NCI-H69 (cell line): ENCODE measurements around the gene TWF2.

ENCODE experiments used
- DNase-seq: peaks from one replicate; lab custom pipeline; 2025; lab: John Stamatoyannopoulos, UW

TWF2 gene

DNA sequence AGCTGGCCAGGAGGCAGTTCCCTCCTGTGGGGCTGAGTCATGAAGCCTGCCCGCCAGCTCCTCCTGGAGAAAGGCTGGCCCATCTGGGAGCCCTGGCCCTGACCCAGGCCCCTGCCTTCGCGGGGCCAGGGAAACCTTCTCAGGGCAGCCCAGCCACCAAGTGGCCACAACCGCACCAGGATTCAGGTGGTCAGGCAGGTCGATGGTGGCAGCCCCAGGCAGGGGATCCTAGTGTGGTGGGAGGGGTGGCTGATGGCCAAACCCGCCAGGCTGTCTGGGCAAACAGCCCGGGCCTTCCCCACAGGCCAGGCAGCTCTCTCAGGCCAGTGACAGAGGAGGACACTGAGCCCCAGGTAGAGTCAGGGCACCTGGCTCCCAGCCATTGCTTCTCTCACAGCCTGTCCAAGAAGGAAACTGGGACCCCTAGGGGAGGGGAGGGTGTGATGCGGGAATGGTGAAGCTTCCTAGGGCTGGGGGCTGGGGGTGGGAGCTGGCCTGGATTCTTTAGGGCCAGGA lies 1.2 kb downstream of the TWF2 start:
- peak; percentile 51 for DNase-seq

DNA sequence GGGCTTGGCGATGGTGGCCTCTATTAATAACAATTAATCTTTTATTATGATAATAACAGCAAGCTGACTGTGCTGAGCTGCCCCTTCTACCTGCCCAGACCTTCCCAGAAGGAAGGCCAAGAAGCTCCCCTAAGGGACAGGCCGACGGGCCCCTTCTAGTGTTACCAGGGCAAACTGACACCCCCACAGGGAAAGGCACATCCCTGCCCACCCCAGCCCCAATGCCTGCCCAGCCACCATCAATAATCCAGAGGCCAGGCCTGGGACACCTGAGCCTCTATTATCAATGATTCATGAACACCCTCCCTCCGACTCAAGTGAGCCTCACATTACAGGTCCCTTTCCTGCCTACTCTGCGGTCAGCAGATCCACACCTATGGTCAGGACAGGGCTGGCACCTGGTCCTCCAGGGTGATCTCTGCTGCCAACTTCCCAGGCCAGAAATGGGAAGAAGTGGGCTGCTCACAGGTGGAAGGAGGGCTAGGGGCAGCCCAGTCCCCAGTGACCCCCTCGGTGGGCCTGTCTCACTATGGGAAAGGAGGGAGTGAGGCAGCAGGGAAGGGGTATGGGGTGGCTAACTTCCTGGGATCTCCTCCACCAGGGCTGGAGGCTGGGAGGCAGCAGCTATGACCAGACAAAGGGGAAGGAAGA lies 1.8 kb downstream of the TWF2 start:
- no peak for DNase-seq

DNA sequence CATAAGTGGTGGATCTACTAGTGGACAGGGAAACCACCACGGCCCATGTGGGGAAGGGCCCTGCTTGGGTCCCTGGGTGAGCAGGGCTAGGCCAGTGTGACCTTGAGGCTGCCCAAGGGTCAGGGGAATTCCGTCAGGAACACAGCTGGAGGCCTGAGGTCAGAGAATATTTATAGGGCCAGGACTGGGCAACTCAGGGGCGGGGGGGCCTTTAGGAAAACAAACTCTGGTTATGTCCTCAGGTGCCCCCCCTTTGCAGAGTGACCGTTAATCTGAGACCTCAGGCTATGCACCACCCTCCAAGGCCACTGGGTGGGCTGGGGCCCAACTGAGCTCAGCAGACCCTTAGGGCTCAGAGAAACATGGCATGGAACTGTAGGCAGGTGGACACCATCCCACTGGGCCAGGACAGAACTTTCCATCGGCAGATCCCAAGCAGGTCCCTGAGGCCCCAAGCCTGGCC lies 2.5 kb downstream of the TWF2 start:
- DNase-seq: no peak

DNA sequence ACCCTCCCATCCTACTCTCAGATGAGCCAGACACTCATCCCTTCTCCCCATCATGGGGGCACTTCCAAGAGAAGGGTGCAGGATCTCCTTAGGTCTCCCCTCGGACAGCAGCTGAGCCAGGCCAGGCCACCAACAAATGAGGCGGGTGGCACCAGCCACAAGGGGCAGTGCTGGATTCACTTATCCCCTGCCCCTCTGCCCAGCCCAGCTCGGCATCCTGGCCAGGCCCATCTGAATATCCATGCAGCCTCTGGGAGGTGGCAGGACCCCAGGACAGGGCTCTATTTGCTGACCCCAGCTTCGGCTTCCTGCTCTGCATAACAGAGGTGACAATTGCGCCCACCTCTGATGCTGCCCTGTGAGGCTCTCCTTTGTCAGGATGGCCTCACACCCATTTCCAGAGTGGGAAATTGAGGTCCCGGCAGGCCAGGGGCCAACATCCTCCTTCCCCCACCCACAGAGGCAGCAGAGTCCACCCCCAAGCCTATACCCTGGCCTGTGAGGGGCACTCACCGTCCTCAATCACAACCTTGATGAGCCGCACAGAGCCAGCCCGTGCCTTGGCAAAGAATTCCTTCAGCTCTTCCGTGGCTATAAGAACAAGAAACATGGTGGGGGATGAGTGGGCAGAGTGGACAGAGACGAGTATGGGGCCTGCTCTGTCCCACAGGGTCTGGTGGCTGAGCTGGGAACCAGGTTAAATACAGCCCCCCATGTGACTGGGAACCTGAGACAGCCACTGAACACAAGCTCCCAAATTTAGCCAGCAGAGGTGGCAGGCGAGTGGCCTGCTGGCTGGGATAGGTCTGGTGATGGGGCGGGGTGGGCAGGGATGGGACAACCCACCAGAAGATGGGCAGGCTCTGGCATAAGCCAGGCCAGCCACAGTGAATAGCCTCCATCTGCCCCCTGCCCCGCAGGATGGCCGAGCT lies 4.2 kb downstream of the TWF2 start:
- DNase-seq: no peak

DNA sequence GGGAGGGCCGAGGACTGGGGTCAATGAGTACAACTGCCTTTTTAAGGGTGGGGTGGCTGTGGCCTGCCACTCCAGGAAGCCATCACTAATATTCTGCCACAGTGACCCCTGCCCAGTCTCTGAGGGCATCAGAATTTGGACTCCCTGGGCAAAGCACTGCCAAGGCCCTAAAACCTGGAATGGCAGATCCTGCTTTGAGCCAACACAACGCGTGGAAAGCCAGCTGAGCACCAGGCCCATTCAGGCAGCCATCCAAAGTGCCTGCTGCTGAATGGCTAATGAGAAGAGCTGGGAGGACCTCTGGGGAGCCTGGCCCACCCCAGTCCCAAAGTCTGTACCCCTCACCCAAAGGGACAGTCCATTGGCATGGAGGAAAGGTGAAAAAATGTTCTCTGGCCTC lies 5.0 kb downstream of the TWF2 start:
- DNase-seq: no peak

DNA sequence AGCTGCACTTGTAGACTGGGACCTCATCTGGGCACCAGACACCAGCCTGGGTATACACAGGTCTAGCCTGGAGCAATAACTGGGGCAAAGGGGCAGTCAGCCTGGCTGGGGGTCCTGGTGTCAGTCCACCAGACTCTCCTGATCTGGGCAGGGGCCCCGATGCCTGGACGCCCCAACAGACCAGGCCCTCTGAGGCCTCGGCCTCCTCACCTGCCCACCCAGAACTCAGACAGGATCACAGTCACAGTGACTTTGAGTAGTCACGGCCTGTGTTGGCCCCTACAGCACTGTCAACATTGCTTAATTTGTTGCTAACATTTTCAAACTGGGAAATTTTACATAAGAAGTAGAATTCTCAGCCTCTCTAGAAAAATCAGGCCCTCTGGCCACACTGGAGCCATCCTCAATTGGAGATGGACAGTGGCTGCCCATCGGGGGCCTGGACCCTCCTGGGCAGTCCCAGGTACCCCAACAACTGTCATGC lies 5.8 kb downstream of the TWF2 start:
- DNase-seq: no peak

DNA sequence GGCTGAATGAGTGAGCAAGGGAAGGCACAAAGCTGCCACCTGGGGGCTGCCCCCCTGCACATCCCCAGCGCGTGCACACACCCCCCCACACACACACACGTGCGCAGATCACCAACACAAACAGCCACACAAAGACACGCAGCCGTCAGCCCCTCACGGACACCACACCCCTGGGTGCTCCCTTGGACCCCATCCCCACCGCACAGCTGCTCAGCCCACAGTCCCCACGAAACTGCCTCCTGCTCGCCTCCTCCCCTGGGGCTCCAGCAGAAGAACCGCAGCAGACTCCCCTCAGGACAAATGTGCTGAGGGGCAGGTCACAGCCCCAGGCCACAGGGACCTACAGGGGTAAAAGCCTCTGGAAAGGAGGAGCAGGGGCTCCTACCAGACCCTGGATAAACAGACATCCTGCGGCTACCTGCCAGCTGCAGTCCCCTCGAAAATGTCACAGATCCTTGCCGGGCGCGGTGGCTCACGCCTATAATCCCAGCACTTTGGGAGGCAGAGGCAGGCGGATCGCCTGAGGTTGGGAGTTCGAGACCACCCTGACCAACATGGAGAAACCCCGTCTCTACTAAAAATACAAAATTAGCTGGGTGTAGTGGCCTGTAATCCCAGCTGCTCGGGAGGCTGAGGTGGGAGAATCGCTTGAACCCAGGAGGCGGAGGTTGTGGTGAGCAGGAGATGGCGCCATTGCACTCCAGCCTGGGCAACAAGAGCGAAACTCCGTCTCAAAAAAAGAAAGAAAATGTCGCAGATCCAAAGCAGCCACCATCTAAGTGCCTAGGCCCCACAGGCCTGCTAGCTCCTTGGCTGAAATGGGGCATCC lies 6.5 kb downstream of the TWF2 start:
- peak; percentile 1 for DNase-seq

DNA sequence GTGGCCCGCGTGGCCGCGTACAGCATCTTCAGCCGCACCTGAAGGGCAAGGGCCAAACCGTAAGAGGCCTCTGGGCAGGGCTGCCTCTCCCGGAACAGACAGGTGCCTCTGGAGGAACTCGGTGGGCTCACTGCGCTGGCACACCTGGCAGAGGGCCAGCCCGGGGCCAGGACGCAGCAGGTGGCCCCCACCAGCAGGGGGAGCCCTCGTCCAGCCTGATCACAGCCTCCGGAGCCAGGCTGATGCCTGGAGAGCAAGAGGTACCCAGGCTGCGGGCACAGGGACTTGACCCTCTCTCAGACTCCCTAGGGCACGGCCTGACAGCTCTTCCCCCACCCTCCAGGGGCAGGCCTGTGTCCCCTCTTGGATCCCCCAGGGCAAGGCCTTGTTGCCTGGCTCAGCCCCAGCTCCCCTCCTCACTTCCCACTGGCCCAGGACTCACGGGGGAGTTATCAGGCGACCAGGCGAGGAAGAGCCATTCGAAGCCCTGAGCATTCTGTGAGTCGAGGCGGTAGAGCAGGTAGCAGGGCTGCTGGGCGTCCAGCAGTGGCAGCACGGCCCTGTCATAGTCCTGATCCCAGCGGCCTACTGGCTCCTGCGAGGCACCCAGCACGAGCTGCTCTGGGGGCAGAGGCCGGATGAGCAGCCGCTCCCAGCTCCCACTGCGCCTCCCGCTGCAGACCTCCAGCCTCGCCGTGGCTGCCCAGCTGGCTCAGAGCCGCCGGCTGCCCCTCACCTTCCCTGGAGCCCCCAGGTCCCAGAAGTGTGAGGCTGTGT lies 7.3 kb downstream of the TWF2 start:
- DNase-seq: peak; percentile 52

DNA sequence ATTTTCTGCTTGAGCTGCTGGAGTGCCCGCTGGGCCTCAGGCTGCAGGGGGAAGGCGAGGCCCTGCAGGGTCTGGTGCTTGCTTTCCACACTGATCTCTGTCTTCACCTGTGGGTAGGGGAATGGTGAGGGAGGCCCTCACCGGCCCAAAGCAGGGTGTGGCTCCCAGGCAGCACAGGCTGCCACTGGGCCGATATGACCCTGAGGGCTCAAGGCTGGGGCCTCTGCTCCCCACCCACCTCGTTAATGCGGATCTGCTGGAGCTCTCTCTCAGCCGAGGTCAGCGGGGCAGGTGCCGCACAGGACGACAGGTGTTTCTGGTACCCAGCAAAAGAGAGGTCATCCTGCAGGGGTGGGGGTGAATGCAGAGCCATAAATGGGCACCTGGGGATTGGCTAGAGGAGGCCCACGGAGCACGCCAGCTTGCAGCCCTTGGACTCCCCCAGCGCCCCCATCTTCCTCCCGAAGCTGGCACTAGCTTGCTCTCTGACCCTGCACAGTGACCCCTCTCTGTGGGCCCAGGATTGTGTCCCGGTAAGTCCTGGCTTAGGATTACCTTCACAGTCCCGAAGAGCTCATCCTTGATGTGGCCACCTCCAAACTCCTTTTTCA lies 8.0 kb downstream of the TWF2 start:
- no peak for DNase-seq

DNA sequence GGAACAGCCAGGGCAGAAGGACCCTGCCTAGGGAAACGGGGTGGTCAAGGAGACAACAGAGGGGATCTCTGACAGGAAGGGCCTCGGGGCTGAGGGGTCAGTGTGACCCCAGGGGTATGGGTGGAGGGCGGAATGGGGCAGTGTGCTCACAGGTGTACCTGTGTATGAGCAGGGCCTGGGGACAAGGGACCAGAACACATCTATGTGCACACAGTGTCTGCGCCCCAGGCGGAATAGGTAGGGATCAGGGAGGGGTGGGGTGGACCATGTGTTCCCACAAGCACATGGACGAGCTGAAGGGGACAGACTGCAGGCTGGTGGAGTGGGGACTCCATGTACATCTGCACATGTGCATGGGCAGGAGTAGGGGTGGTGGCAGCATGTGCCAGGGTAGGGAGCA lies 8.5 kb downstream of the TWF2 start:
- DNase-seq: no peak

DNA sequence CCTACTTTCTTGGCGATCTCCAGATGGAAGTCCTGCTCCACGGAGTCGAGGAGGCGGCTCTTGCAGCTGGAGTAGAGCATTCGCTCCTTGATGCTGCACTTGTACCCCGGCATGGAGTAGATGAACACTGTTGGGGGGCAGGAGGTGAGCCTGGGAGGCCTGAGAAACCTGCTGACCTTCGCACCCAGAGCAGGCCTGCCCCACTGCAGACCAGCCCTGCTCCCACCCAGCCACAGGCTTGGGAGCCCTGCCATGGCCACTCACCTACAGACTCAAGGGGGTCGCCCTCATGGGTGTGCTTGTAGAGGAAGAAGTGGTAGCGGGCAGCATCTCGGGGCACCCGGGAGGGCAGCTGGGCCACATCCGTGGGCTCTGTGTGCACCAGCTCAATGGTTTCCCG lies 9.3 kb downstream of the TWF2 start:
- no peak for DNase-seq

DNA sequence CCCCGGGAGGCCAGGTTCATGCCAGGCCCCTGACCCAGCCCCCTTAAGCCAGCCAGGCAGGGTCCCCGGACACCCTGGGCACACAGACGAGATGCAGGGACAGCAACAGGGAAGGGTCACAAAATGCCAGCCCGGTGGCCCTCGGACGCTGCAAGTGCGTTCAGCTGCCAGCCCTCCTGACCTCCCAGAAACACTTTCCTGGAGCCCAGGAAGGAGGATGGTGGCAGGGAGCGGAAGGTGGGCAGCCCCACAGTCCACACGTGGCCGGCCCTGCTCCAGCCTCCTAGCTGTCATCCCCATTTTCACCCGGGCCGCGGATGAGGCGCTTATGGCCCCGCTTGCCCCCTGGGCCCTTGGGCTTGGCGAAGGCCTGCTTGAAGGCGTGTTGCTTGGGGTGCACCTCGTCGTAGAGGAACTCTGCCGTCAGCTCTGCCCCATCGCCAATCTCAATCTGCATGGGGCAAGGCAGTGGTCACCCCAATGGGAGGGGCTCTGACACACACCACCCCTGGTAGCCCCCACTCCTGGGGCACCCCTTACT lies 10.1 kb downstream of the TWF2 start:
- DNase-seq: no peak

DNA sequence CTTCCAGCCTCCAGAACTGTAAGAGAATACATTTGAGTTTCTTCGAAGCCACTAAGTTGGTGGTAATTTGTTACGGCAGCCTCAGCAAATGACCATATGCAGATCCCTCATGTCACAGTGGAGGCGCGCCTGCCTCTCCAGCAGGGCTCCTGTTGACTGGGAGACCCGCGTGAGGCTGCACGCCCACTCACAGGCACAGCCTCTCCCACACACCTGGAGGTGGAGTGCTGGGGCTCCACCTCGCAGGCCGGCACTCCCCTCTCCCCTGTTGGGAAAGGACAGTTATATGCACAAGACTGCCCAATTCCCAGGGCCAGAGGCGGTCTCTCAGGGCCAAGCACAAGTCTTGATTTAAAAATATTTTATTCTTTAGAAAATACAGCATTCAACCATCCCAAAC lies 10.7 kb downstream of the TWF2 start:
- peak; percentile 4 for DNase-seq

DNA sequence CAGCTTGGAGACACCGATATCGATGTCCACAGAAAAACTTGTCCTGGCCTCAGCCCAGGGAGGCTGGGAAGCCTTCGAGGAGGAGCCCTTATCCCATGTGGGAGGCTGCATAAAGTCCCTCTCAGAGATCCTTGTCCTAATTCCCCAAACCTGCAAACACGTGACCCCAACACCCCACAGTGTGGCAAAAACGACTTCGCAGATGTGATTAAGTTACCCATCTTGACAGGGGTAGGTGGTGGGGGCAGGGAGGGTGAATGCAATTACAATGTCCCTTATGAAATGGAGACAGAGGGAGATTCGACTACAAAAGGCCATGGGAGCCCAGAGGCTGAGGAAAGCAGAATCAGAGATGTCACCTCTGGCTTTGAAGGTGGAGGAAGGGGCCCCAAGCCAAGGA lies 11.2 kb downstream of the TWF2 start:
- DNase-seq: no peak

DNA sequence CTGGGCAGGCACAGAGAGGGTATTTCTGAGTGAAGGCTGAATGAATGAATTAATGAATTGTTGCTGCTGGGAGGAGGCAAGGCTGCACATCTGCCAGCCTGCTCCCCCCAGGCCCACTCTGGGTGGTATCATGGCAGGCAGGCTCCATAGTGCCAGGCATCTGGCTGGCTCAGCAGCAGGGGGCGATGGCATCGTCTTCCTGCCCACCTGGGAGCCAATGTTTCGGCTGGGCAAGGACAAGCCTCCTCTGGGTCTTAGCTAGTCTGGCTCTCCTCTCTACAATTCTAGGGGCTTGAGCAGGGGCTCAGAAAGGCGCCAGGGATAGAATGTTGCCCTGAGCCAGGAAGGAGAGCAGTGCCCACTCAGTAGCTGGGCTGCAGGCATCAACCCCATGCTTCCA lies 11.8 kb downstream of the TWF2 start:
- DNase-seq: peak; percentile 21

DNA sequence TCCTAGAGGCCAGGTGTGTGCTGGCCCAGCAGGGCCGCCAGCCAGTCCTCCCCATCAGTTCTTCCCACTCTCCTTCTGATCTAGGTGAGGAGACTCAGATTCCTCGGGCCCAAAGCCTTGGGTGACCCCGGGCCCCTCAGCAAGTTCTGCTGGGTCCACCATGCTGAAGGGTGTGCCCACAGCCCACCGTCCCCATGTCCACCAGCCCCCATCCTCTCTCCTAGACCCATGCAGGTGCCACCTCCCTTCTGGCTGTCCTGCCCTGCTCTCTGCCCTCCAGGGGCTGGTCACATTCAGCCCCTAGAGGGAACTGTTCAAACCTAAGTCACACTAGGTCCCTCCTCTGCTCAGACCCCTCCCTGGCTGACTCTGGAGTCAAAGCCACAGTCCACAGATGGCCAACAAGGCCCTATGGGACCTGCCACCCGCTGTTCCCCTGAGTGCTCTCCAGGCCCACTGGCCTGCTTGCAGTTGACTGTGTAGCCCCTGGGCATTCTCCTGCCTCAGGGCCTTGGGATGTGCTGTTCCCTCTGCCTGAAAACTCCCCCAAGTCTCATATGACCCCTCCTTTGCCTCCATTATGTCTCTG lies 12.6 kb downstream of the TWF2 start:
- peak; percentile 9 for DNase-seq

DNA sequence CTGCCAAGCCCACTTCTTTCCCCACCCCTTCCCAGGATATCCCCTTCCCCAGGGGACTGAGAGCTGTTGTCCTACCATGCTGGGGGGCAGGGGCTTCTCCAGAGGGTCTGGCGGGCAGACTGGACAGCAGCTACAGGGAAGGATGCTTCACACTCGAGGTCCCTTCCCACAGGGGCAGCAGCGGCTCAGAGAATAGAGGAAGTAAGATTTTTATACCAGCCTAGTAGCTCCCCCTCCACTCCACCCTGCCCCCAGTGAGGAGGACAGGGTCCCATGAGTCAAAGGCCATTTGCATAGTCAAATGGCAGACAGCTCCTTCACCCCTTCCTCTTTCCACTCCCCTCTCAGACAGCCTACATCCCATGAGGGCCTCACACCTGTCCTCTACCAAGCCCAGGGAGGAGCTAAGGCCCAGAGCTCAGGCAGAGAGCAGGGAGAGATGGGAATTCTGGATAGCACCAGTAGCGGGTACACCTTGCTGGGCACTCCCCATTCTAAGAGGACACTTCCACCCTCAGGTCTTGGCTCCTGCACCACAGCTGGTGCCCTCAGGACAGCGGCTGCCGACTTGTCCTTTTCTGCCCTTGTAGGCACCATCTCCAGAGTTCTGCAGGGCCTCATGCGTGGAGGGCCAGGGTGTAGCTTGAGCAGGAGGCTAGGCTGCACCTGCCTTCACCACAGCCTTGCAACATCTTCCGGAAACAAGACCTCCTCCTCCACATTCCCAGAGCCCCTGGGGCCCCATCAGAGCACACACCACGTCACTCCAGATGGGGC lies 13.3 kb downstream of the TWF2 start, which contains the start of gene TLR9:
Gene TLR9 (minus strand): TSS at position 194 of the 777 bp plus-strand sequence. CDS start 116 bp downstream, at position 78.
- no peak for DNase-seq

DNA sequence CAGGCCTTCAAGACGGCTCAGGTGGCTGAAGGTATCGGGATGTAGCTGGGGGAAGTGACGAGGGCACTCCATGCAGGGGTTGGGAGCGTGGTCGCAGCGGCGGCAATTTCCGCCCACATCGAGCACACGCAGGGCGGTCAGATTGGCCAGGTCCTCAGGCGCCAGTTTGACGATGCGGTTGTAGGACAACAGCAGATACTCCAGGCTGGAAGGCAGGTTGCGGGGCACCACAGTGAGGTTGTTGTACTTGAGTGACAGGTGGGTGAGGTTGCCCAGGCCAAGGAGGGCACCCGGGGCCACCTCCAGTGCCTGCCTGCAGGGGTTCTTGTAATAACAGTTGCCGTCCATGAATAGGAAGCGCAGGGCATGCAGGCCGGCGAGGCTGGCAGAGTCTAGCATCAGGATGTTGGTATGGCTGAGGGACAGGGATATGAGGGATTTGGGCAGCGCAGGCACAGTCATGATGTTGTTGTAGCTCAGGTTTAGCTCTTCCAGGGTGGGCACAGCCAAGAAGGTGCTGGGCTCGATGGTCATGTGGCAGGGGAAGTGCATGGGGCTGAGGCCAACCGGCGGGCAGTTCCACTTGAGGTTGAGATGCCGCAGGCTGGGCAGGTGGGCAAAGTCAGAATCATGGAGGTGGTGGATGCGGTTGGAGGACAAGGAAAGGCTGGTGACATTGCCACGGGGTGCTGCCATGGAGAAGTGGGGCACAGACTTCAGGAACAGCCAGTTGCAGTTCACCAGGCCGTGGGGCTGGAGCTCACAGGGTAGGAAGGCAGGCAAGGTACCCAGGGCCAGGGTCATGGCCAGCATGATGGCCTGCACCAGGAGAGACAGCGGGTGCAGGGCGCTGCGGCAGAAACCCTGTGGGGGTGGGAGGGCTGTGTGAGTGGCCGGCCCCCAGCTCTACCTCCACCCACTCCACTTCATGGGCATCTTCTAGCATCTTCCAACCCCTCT lies 15.2 kb downstream of the TWF2 start:
- no peak for DNase-seq
